Dendritic cell treated with granulocyte-macrophage colony-stimulating factor and Interleukin-4, amounts not matched to agents 40 ng/mL and 50 ng/mL, for 4 days (primary cell): ENCODE data around the gene MAP1LC3B.
"Not testable (repeated sequence)": the region's sequence is repeated elsewhere in the genome, so short reads cannot be mapped to it uniquely, and the experiment has no call there.

Source experiments
- H3K27ac Mint-ChIP-seq: one replicate; pipeline ENCODE4 v1.8.0; 2022; ENCODE audit warnings: mild to moderate bottlenecking, mixed read lengths
- H3K27me3 Mint-ChIP-seq: one replicate; pipeline ENCODE4 v1.8.0; 2022; ENCODE audit warnings: mild to moderate bottlenecking, mixed read lengths
- H3K36me3 Mint-ChIP-seq: one replicate; pipeline ENCODE4 v1.8.0; 2022; ENCODE audit warnings: low read depth, mixed read lengths
- H3K4me1 Mint-ChIP-seq: one replicate; pipeline ENCODE4 v1.8.0; 2022; ENCODE audit warnings: low read depth, mixed read lengths
- H3K4me3 Mint-ChIP-seq: one replicate; pipeline ENCODE4 v1.8.0; 2022; ENCODE audit warnings: mild to moderate bottlenecking, moderate library complexity, mixed read lengths
- H3K9me3 Mint-ChIP-seq: one replicate; pipeline ENCODE4 v1.8.0; 2022; ENCODE audit warnings: mixed read lengths
- intact Hi-C: fragments of 100-400 bp; cut with micrococcal nuclease; formaldehyde crosslinking; loops from one replicate; pipeline ENCODE4 v1.15.0; 2022

MAP1LC3B gene

DNA sequence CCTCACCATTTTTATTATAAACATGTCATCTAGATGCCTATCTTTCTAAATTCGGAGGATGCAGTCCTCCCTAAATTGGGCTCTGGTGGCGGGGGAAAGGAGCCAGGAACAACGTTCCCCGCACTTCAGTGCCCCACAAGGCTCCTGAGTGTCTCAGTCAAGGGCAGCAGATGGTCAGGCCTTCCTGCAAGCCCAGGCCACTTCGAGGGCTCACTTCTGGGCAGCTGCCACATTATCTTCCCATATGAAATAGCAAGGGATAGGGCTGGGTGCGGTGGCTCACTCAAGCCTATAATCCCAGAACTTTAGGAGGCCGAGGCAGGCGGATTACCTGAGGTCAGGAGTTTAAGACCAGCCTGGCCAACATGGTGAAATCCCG lies 40.8 kb upstream of the MAP1LC3B start:
- Mint-ChIP-seq H3K9me3 (no peaks in the 10 kb centered on the region), H3K27me3 (peaks cover 10% of the 10 kb centered on the region), H3K4me3 (no peak overlapping the region), H3K36me3 (peaks cover 36% of the 10 kb centered on the region), H3K4me1 (no peaks in the 10 kb centered on the region), H3K27ac (no peak overlapping the region)
- intact Hi-C loops, result no loop called here

GRCh38 chr16:87352818-87353217 lies 39.3 kb upstream of the MAP1LC3B start:
- Mint-ChIP-seq H3K27me3 (peaks cover 15% of the 10 kb centered on the region), H3K36me3 (peaks cover 41% of the 10 kb centered on the region), H3K27ac (no peak overlapping the region), H3K9me3 (no peaks in the 10 kb centered on the region), H3K4me3 (no peak overlapping the region), H3K4me1 (no peaks in the 10 kb centered on the region)
- intact Hi-C loops, result no loop called here

- intact Hi-C loops, result no loop called here
- Mint-ChIP-seq H3K36me3 (peaks cover 46% of the 10 kb centered on the region), H3K9me3 (no peaks in the 10 kb centered on the region), H3K27me3 (peaks cover 19% of the 10 kb centered on the region), H3K27ac (no peak overlapping the region), H3K4me1 (no peaks in the 10 kb centered on the region), H3K4me3 (no peak overlapping the region)
These were observed 38.5 kb upstream of the MAP1LC3B start for GRCh38 chr16:87353613-87354012.

- Mint-ChIP-seq H3K36me3 (peaks cover 67% of the 10 kb centered on the region), H3K4me3 (no peak overlapping the region), H3K27me3 (peaks cover 44% of the 10 kb centered on the region), H3K4me1 (no peaks in the 10 kb centered on the region), H3K9me3 (no peaks in the 10 kb centered on the region), H3K27ac (no peak overlapping the region)
- intact Hi-C loops, result no loop called here
These were observed 35.7 kb upstream of the MAP1LC3B start for GRCh38 chr16:87356491-87356853.

- no peak overlapping the region for H3K4me3 Mint-ChIP-seq
- H3K27me3 Mint-ChIP-seq, result peaks cover 58% of the 10 kb centered on the region
- peaks cover 71% of the 10 kb centered on the region for H3K36me3 Mint-ChIP-seq
- H3K4me1 Mint-ChIP-seq, result no peaks in the 10 kb centered on the region
- no peaks in the 10 kb centered on the region for H3K9me3 Mint-ChIP-seq
- H3K27ac Mint-ChIP-seq, result no peak overlapping the region
- intact Hi-C loops, result no loop called here
These were observed 33.9 kb upstream of the MAP1LC3B start for GRCh38 chr16:87358250-87358649.

- intact Hi-C loops, result no loop called here
- Mint-ChIP-seq H3K36me3 (peaks cover 73% of the 10 kb centered on the region), H3K27me3 (peaks cover 62% of the 10 kb centered on the region), H3K4me1 (no peaks in the 10 kb centered on the region), H3K4me3 (no peak overlapping the region), H3K27ac (no peak overlapping the region), H3K9me3 (no peaks in the 10 kb centered on the region)
These were observed 33.4 kb upstream of the MAP1LC3B start for GRCh38 chr16:87358696-87359095.

DNA sequence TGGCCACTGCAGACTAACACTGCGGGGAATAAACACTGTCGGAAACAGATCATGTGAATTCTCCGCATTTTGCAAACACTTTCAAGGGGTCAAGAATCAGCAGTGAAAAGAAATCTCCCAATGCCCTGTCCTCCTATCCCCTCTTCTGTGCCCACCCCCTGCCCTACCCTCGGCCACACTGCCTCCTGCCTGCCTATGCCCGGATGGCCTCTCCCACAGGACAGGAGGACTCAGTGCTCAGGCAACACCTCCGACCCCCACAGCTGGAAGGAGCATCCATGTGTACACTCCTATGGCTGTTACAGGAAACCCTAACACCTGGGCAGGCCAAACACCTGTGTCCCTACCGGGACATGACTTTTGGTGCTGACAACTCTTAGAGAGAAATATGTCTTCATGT lies 33.0 kb upstream of the MAP1LC3B start:
- H3K9me3 Mint-ChIP-seq, result no peaks in the 10 kb centered on the region
- H3K36me3 Mint-ChIP-seq, result peaks cover 77% of the 10 kb centered on the region
- no peak overlapping the region for H3K27ac Mint-ChIP-seq
- intact Hi-C loops, result no loop called here
- no peak overlapping the region for H3K4me3 Mint-ChIP-seq
- no peaks in the 10 kb centered on the region for H3K4me1 Mint-ChIP-seq
- H3K27me3 Mint-ChIP-seq, result peaks cover 66% of the 10 kb centered on the region

GRCh38 chr16:87360862-87361610 lies 31.1 kb upstream of the MAP1LC3B start:
- H3K36me3 Mint-ChIP-seq, result peaks cover 84% of the 10 kb centered on the region

GRCh38 chr16:87361916-87362619 lies 30.1 kb upstream of the MAP1LC3B start:
- Mint-ChIP-seq H3K4me3 (no peak overlapping the region), H3K36me3 (peaks cover 81% of the 10 kb centered on the region), H3K9me3 (no peaks in the 10 kb centered on the region), H3K27ac (no peak overlapping the region), H3K4me1 (no peaks in the 10 kb centered on the region), H3K27me3 (peaks cover 82% of the 10 kb centered on the region)
- intact Hi-C loops, result no loop called here

More at GRCh38 chr16:87360862-87361610, 31.1 kb upstream of the MAP1LC3B start:
- intact Hi-C loops, result no loop called here
- Mint-ChIP-seq H3K27me3 (peaks cover 79% of the 10 kb centered on the region), H3K27ac (no peak overlapping the region), H3K4me3 (no peak overlapping the region), H3K9me3 (no peaks in the 10 kb centered on the region), H3K4me1 (no peaks in the 10 kb centered on the region)

- H3K4me3 Mint-ChIP-seq, H3K4me1 Mint-ChIP-seq, H3K27ac Mint-ChIP-seq, intact Hi-C loops, H3K9me3 Mint-ChIP-seq: not testable (repeated sequence)
- H3K36me3 Mint-ChIP-seq, result peaks cover 79% of the 10 kb centered on the region
- H3K27me3 Mint-ChIP-seq, result peaks cover 88% of the 10 kb centered on the region
These were observed 29.1 kb upstream of the MAP1LC3B start for GRCh38 chr16:87362828-87363559.

- no peak overlapping the region for H3K4me3 Mint-ChIP-seq
- no peak overlapping the region for H3K27ac Mint-ChIP-seq
- peaks cover 69% of the 10 kb centered on the region for H3K36me3 Mint-ChIP-seq
- H3K4me1 Mint-ChIP-seq, result peaks cover 9% of the 10 kb centered on the region
- intact Hi-C loops, result no loop called here
- no peaks in the 10 kb centered on the region for H3K9me3 Mint-ChIP-seq
- peaks cover 82% of the 10 kb centered on the region for H3K27me3 Mint-ChIP-seq
These were observed 28.2 kb upstream of the MAP1LC3B start for GRCh38 chr16:87363771-87364455.

DNA sequence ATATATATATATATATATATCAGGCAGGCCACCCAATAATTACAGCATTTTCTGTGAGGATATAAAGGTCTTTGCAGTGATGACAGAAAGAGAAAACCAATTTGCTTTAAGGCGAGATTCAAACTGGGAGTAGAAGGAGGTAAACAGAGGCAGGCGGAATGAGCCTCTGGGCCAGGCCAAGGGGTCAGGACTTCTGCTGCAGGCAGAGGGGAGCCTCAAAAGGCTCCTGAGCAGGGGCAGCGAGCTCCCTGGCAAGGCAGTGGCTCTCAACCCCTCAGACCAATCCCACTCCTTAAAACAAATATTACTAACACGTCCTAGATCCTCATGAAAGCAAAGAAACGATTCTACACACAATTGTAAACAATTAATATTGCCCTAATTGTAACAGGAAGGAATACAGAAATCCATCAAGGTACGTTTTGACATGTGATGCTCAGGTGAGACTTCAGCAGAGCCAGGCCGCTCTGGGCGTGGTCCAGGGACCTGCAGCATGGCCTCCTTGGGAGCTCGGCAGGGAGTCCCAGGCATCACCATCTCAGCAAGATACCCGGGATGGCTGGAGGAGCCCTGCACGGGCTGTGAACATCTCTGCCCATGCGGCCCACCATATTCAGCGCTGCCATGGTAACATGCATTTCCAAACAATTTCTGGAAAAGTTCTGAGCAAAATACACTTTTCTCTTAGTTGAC lies 27.0 kb upstream of the MAP1LC3B start:
- no peaks in the 10 kb centered on the region for H3K9me3 Mint-ChIP-seq
- H3K27me3 Mint-ChIP-seq, result peaks cover 81% of the 10 kb centered on the region
- peaks cover 15% of the 10 kb centered on the region for H3K4me1 Mint-ChIP-seq
- H3K36me3 Mint-ChIP-seq, result peaks cover 57% of the 10 kb centered on the region
- no peak overlapping the region for H3K4me3 Mint-ChIP-seq
- H3K27ac Mint-ChIP-seq, result no peak overlapping the region
- intact Hi-C loops, result no loop called here

GRCh38 chr16:87366288-87366687 lies 25.8 kb upstream of the MAP1LC3B start:
- Mint-ChIP-seq H3K9me3 (no peaks in the 10 kb centered on the region), H3K4me3 (no peak overlapping the region), H3K27me3 (peaks cover 81% of the 10 kb centered on the region), H3K4me1 (peaks cover 23% of the 10 kb centered on the region), H3K27ac (no peak overlapping the region), H3K36me3 (peaks cover 46% of the 10 kb centered on the region)
- intact Hi-C loops, result no loop called here
